Measurements from ENCODE around the gene WNT3. TPM values are rescaled to one million over a fixed set of nuclear protein-coding genes. Genes with fewer than 3 reads are reported as not detected.
A peak's percentile ranks its signal among the peaks of the same experiment; 100 is the strongest.

The WNT3 gene
- total and polyA plus RNA-seq, 8 donors: 0.24 to 0.72 (median 0.38) TPM

DNA sequence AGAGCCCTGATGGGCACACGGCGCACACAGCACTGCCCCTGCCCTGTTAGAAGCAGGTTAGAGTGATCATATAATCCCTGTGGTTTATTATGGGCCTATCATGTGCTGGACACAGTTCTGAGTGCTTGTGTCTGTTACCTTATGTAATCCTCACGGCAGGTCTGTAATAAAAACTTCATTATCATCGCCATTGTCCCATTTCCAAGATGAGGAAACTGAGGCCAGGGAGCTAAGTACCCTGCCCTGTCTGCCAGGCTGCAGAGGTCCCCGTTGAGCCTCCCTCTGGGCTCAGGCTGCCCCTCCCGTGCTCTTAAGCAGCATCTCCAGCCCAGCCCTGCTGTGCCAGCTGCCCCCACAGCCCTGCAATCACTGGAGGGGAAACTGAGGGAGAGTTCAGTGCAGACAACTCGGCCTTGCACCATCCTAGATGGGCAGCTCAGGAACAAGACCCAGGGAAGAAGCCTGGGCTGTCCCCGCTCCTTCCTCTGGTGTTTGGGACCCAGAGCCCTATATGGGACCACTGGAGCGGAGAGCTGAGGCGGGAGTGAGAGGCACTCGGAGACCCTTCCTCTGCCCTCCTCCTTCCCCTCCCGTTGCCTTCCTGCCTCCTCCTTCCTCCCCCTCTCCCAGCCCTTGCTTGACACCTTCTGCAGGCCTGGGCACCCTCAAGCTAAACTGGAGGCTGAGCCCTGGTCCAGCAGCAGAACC lies 42.0 kb downstream of the WNT3 start:
- FAIRE-seq: no peak

DNA sequence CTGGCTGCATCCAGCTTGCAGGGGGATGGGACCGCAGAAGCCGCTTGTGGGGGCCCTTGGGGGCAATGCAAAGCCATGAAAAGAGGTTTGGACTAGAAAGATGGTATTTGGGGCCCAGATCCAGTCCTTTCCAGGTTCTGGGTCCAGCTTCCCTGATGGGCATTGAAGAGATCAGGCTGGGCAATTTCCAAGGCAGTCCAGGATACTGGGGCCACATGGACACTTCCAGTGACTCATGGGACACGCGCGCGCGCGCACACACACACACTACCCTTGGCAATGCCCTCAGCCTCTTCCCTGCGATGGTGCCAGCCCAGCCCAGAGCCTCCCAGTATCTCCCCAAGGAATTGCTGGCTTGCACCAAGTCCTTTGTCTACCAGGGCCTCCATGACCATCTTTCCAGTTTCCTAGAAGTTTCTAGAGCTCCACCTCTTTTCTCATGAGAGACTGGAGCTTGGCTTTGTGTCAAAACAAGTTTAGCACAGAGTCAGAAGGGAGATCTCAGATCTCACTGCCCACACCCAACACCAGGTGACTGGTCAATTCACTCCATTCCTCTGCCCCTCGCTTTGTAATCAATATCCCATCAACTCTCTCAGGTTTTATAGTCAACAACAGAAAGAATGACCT lies 44.3 kb downstream of the WNT3 start:
- Histone ChIP-seq H3K27ac (no peak overlapping the region), H3K4me1 (no peaks in the 10 kb centered on the region), H3K9me3 (no peaks in the 10 kb centered on the region), H3K36me3 (no peaks in the 10 kb centered on the region), H3K4me3 (no peak overlapping the region), H3K27me3 (no peaks in the 10 kb centered on the region)
- intact Hi-C loops (cut with DNase I): no loop called here
- no peak for TF ChIP-seq CTCF (IDR thresholded peaks at IDR 0.05)
- no peak for ATAC-seq
- WGBS, 2 donors: 95 to 96% methylated on average over 10 of the region's 10 CpGs
- FAIRE-seq: no peak
- peak in 1 of 6 donors; percentile 47 for DNase-seq

More for the DNA sequence above, 42.0 kb downstream of the WNT3 start:
- 80 to 85% methylated on average over 12 of the region's 12 CpGs for WGBS, 2 donors
- no peaks in the 10 kb centered on the region for H3K36me3 ChIP-seq
- intact Hi-C loops (cut with DNase I): no loop called here
- no peak for TF ChIP-seq CTCF (IDR thresholded peaks at IDR 0.05)
- no peaks in the 10 kb centered on the region for H3K27me3 ChIP-seq
- H3K27ac ChIP-seq: no peak overlapping the region
- no peak overlapping the region for H3K4me3 ChIP-seq
- H3K4me1 ChIP-seq: no peaks in the 10 kb centered on the region
- no peak for ATAC-seq
- no peaks in the 10 kb centered on the region for H3K9me3 ChIP-seq
- peak in 1 of 6 donors; percentile 25 for DNase-seq

DNA sequence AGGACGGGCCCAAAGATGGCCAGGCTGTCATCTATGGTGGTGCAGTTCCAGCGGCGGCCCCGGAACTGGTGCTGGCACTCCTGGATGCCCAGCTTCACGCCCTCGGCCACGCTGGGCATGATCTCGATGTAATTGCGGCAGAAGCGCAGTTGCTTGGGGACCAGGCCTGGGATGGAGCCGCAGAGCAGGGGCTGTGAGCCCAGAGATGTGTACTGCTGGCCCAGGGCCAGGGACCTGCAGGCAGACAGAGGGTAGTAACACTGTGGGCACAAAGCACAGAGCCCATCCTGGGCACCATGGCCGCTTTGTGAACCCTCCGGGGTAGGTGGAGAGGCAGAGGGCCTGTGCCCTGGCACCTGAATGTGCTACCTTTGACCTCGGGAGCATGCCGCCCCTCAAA lies 44.8 kb downstream of the WNT3 start:
- H3K4me3 ChIP-seq: no peak overlapping the region
- DNase-seq (peak in 2 of 6 donors; percentile 49 to 76), FAIRE-seq (no peak), ATAC-seq (no peak)
- TF ChIP-seq CTCF (IDR thresholded peaks at IDR 0.05): no peak
- no peak overlapping the region for H3K27ac ChIP-seq
- no peaks in the 10 kb centered on the region for H3K36me3 ChIP-seq
- intact Hi-C loops (cut with DNase I): no loop called here
- no peaks in the 10 kb centered on the region for H3K9me3 ChIP-seq
- H3K4me1 ChIP-seq: no peaks in the 10 kb centered on the region
- 94 to 96% methylated on average over 14 to 15 of the region's 15 CpGs for WGBS, 2 donors
- H3K27me3 ChIP-seq: no peaks in the 10 kb centered on the region

DNA sequence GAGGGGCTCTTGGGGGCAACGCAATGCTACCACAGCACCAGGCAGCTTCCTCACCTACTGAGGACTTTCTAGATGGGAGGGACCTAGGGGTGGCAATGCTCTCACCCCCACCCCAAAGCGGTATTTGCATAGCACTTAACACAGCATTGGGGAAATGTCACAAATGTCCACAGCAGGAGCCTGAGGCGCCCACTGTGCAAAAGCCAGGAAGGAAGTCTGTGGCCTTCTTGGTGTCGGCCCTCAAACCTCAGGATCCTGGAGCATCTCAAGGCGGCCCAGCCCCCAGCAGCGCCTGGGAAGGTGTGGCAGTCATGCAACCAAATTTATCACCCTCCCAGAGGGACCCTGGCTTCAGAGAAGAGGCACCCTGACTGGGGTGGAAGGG lies 45.3 kb downstream of the WNT3 start:
- Histone ChIP-seq H3K36me3 (no peaks in the 10 kb centered on the region), H3K4me3 (no peak overlapping the region), H3K27me3 (no peaks in the 10 kb centered on the region), H3K9me3 (no peaks in the 10 kb centered on the region), H3K4me1 (no peaks in the 10 kb centered on the region), H3K27ac (no peak overlapping the region)
- FAIRE-seq (no peak), ATAC-seq (no peak), DNase-seq (peak in 1 of 6 donors; percentile 26)
- no peak for TF ChIP-seq CTCF (IDR thresholded peaks at IDR 0.05)
- intact Hi-C loops (cut with DNase I): no loop called here
- WGBS, 2 donors: 95% methylated on average over 6 of the region's 6 CpGs
